NCI-H2107 treated with DMSO at 0.1 percent for 48 hours (cell line): ENCODE results near the gene NINL.

Source experiments
- DNase-seq: peaks from one replicate; lab custom pipeline; 2025; ENCODE audit not compliant: unreplicated experiment; lab: John Stamatoyannopoulos, UW

Gene NINL

GRCh38 chr20:25468126-25469075, 116.9 kb downstream of the NINL start:
- no peak for DNase-seq

- DNase-seq: no peak
Observed at GRCh38 chr20:25467441-25467840, 117.9 kb downstream of the NINL start.

GRCh38 chr20:25466846-25467245, 118.5 kb downstream of the NINL start:
- DNase-seq: no peak

DNA sequence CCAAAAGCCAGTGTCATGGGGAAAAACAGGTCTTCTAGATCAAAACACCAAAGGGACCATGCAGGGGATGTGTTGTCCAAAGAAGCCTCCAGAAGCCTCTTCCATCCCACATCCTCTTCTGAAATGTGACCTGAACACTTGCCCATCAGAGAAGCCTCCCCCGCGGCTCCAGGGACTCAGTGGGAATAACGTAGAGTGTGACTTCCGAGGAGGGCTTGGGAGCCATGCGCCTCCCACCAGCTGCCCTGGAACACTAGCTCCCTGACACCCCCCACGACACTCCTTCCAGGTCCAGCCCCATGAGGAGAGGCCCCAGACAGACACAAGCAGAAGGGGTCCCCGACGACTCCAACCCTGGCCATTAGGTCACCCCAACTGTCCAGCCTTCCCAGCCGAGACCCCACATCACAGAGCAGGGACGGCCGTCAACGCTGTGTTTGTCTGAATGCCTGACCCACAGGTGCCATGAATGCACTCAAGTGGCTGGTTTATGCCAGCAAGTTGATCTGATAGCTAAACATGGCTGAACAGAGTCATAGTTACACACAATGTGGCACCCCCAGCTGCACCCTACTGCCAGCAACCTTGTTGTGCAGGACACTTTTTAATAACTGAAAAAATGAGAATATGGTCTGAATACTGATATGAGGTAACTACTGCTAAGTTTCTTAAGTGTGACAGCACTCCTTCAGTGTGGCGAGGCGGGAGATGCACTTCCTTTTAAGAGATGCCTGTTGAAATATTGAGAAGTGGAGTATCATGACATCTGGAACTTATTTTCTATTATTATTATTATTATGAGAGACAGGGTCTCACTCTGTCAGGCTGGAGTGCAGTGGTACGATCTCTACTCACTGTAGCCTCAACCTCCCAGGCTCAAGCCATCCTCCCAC, 119.8 kb downstream of the NINL start:
- DNase-seq: no peak

GRCh38 chr20:25464501-25465242, 120.7 kb downstream of the NINL start:
- DNase-seq: no peak

- DNase-seq: no peak
Observed at GRCh38 chr20:25461786-25462545, 123.4 kb downstream of the NINL start.

- DNase-seq: no peak
Observed at GRCh38 chr20:25461281-25461650, 124.1 kb downstream of the NINL start.

- DNase-seq: no peak
Observed at GRCh38 chr20:25460566-25461280, 124.6 kb downstream of the NINL start.

GRCh38 chr20:25459916-25460535, 125.3 kb downstream of the NINL start:
- no peak for DNase-seq

DNA sequence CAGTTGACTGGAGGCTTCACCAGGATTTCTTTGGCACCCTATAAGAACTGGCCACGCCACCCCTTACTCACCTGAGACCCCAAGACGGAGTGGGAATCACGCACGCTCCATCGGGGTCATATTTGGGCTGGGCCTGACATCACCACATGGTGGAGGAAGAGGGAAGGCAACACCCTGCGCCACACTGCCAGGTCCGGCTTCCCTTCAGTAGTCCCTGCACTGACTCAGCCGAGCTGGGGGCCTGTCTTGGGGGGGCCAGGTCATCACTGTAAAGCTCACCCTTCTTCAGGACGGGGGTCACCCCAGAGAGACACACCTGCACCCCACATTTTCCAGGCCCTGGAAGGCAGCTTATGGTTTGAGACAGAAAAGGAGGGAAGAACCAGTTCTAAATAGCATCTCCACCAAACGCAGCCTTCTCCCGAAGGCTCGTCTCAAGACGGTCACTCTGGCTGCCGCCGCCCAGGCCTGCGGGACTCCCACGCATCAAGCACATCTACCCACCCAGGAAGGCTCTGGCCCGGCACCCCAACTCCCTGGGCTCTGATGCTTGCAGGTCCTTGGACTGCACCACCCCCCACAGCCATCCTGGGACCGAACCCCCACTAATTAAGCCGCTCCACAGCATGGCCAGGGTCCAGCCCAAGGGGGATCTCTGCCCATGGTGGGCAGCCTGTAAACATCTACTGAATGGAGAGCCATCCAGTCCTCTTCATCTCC, 126.1 kb downstream of the NINL start:
- DNase-seq: no peak

DNA sequence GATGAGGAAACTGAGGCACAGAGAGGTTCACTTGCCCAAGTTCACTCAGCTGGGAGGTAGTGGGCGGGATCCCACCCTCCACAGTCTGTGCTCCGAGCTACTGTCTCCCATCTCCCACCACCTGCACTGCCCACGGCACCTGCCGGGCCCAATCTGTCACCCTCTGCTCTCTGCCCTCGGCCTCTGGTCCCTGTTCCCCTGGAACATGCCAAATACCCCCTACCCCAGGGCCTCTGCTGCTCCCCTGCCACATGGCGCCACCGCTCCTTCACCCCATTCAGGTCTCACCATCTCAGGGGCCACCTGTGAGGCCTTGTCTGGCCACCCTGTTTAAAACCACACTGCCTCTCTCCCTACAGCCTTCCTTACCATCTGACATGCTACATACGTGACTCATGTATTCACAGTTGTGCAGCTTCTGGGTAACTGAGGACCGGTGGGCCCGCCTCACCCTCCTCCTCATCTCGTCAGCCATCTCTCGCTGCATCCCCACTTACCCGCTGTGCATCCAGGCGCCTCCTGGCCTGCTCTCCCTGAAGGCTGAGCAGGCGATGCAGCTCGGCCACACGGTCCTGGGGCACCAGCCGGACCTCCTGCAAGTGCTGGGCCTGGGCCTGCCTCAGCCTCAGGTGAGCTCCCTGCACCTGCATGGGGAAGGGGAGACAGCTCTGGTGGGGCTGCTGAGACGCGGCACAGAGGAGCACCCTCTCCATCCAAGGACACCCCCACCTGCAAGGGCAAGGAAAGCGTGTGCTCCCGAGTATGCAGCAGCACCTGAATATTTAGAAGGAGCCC, 127.2 kb downstream of the NINL start:
- no peak for DNase-seq

DNA sequence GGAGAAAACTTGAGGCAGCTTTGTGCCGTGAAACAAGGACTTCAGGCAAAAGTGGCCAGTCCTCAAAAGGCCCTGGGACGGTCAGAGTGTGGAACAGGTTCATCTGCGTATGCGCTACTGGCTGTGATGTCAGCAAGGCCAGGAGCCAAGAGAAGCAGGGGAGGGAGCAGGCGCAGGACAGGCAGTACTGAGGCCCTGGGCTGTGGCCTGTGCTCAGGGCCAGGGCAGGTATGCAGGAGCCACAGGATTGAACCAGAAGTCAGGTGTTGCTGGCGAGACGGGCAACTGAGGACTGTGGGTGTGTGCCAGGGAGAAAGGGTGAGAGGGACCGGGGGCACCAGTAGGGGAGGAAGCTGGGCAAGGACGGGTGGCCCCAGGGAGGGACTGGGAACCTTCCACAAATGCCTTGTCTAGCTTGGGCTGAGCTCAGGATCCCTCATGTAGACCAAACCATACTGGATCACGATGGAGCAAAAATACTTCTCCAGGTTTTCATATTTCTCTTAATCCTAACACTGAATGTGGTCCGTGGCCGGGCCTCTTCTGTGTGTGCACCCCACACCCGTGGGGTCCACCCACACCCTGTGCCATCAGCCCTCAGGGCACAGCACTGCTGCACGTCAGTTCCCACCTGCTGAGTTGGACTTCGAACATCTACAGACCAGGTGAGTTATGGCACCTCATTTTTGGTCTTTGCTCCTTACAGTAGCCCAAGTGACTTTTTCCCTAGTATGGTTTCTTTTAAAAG, 131.0 kb downstream of the NINL start:
- DNase-seq: no peak

DNA sequence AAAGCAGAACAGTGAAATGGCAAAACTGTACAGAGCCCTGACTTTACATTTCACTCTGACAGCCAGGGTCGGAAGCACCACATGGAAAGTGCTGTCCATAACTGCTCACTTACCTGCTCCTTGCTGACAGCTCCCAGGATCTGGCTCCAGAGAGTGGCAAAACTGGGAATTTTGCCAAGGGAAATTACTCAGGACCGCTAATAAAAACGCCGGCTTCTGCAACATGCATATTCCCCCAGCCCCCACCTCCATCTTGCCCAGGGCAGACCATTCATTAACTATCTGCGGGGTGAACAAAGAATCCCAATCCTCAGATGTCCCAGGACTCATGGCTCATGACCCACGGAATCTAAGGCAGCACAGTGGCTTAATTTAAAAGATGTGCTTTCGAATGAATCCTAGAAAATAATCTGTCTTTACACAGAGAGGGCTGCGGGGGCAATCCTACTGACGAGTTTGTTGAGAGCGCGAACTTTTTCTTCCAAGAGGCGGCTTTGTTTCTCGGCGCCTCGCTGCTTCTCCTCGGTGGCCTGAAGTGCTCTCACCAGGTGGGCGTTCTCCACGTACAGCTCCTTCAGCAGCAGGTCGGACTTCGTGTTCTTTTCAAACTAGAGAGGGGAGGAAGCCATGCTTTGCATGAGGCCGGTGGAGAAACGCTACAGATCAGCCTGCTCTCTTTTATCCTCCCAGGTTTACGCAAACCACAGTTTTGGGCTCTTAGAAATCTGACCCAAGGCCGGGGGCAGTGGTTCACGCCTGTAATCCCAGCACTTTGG, 132.1 kb downstream of the NINL start:
- DNase-seq: no peak

DNA sequence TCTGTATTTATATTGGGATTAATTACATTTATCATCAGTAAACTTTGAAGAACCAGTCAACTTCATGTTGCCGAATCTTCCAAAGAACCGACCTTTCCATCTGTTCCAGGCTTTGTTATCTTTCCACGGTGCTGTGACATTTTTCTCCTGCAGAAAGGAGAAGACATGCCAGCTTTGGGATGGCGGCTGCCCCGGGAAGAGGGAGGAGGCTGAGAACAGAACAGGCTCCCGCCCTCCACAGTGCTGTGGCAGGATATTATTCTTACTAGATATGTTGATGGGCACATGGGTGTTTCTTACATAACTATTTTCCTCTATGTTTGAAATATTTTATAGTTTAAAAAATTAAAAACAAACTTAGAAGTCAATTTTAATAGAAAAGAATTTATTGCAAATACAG, 133.0 kb downstream of the NINL start:
- no peak for DNase-seq

GRCh38 chr20:25447671-25448070, 137.7 kb downstream of the NINL start:
- no peak for DNase-seq

DNA sequence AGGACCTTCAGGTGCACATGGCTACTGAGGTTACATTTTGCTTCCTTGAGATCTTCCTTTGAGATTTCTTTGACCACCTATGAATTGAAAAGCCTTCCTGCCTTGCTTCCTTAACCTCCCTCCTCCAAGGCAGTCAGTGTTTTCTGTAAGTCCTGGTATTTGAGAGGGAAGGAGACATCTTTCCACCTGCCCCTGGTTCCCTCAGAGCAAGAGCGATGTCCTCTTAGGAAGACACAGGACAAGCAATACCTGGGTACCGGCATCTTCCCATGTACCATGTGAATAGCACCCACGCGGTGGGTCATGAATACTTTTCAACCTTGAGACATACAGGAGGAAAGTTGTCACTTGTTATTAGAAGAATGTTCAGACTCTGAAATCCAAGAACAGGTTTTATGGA, 140.8 kb downstream of the NINL start:
- DNase-seq: no peak

- DNase-seq: no peak
Observed at GRCh38 chr20:25439328-25439727, 146.0 kb downstream of the NINL start.
